IMR-90 (cell line): ENCODE data around the gene UGT1A3. TPM values are rescaled to one million over a fixed set of nuclear protein-coding genes. Genes with fewer than 3 reads are reported as not detected.
A peak's percentile ranks its signal among the peaks of the same experiment; 100 is the strongest.

Experiments
- ATAC-seq: fragments of 200-7000 bp; cut with Tn5 transposase; 2 replicates; pipeline ENCODE4 v1.9.1; 2020; ENCODE audit warnings: low read depth, mild to moderate bottlenecking, moderate library complexity
- BruUV-seq: library from RNA; stranded (reverse); fragments of 400-500 nt; replicated peaks from 2 replicates; lab custom pipeline; 2021; lab: Mats Ljungman, UMichigan
- CTCF ChIA-PET: fragments of 300-600 bp; formaldehyde crosslinking; extraction: SDS; loops from one replicate; lab custom pipeline; 2021; ENCODE audit warnings: antibody characterized with exemption; lab: Yijun Ruan, JAX
- POLR2A ChIA-PET: fragments of 300-600 bp; sonication (Branson Sonifier 250); formaldehyde crosslinking; loops from one replicate; lab custom pipeline; 2022; ENCODE audit warnings: antibody characterized with exemption; ENCODE audit not compliant: unreplicated experiment; lab: Charles Lee
- DNase-seq: peaks from one replicate; pipeline ENCODE4 v3.0.0; 2013
- H2AFZ ChIP-seq: replicated peaks from 2 replicates; pipeline ENCODE3; 2013; ENCODE audit warnings: low read length, mild to moderate bottlenecking; ENCODE audit not compliant: poor library complexity
- H2AK5ac ChIP-seq: 2 replicates; pipeline ENCODE4 v1.6.1; 2013; ENCODE audit warnings: low read depth, low read length, inconsistent platforms
- H2AK9ac ChIP-seq: replicated peaks from 2 replicates; pipeline ENCODE3; 2013; ENCODE audit warnings: mild to moderate bottlenecking, low read depth, low read length, moderate library complexity; ENCODE audit not compliant: poor library complexity
- H2BK120ac ChIP-seq: 2 replicates; pipeline ENCODE4 v1.6.1; 2013; ENCODE audit warnings: low read depth, low read length, inconsistent platforms
- H2BK15ac ChIP-seq: 3 replicates; pipeline ENCODE4 v1.6.1; 2013; ENCODE audit warnings: low read depth, low read length, inconsistent platforms
- H2BK20ac ChIP-seq: 2 replicates; pipeline ENCODE4 v1.6.1; 2013; ENCODE audit warnings: low read depth, mild to moderate bottlenecking, inconsistent platforms, low read length, moderate library complexity
- H2BK5ac ChIP-seq: 2 replicates; pipeline ENCODE4 v1.6.1; 2013; ENCODE audit warnings: mild to moderate bottlenecking, low read depth, low read length, inconsistent platforms; ENCODE audit not compliant: poor library complexity, severe bottlenecking
- H3K14ac ChIP-seq: replicated peaks from 2 replicates; pipeline ENCODE4 v1.6.1; 2013; ENCODE audit warnings: low read depth, low read length, inconsistent platforms
- H3K18ac ChIP-seq: 2 replicates; pipeline ENCODE4 v1.6.1; 2013; ENCODE audit warnings: low read depth, low read length, control low read depth
- H3K23ac ChIP-seq: 2 replicates; pipeline ENCODE4 v1.6.1; 2013; ENCODE audit warnings: low read depth, low read length, inconsistent platforms
- H3K27ac ChIP-seq: 2 replicates; pipeline ENCODE4 v1.5.1; 2013; ENCODE audit warnings: mild to moderate bottlenecking, control low read depth, low read length; ENCODE audit not compliant: insufficient read depth
- H3K27me3 ChIP-seq: 2 replicates; pipeline ENCODE4 v1.6.1; 2013; ENCODE audit warnings: low read length; ENCODE audit not compliant: control insufficient read depth, insufficient read depth
- H3K36me3 ChIP-seq: 2 replicates; pipeline ENCODE4 v1.6.1; 2013; ENCODE audit warnings: low read length, mixed read lengths; ENCODE audit not compliant: control insufficient read depth, insufficient read depth
- H3K4ac ChIP-seq: 2 replicates; pipeline ENCODE4 v1.6.1; 2013; ENCODE audit warnings: low read depth, low read length, inconsistent platforms
- H3K4me1 ChIP-seq: 2 replicates; pipeline ENCODE4 v1.6.1; 2013; ENCODE audit warnings: low read length, mixed read lengths; ENCODE audit not compliant: control insufficient read depth, insufficient read depth
- H3K4me2 ChIP-seq: 2 replicates; pipeline ENCODE4 v1.6.1; 2013; ENCODE audit warnings: low read depth, mild to moderate bottlenecking, control low read depth, low read length, moderate library complexity
- H3K4me3 ChIP-seq: 2 replicates; pipeline ENCODE4 v1.5.1; 2013; ENCODE audit warnings: low read depth, mild to moderate bottlenecking, control low read depth, low read length, moderate library complexity; ENCODE audit not compliant: insufficient read depth
- H3K56ac ChIP-seq: 2 replicates; pipeline ENCODE4 v1.6.1; 2013; ENCODE audit warnings: low read length, inconsistent platforms; ENCODE audit not compliant: insufficient read depth; ENCODE audit errors: extremely low read depth
- H3K79me1 ChIP-seq, 2 experiments: 2 replicates each; pipeline ENCODE4 v1.6.1; 2013; ENCODE audit warnings: low read length in 2 of 2, inconsistent platforms in 1 of 2, low read depth in 1 of 2
- H3K9ac ChIP-seq: 2 replicates; pipeline ENCODE4 v1.6.1; 2013; ENCODE audit warnings: low read depth, low read length, control low read depth
- H3K9me1 ChIP-seq: 2 replicates; pipeline ENCODE4 v1.6.1; 2013; ENCODE audit warnings: low read length, inconsistent platforms; ENCODE audit not compliant: insufficient read depth
- H3K9me3 ChIP-seq: 2 replicates; pipeline ENCODE4 v1.6.1; 2013; ENCODE audit warnings: low read length; ENCODE audit not compliant: control insufficient read depth, insufficient read depth
- H4K20me1 ChIP-seq: 2 replicates; pipeline ENCODE4 v1.6.1; 2013; ENCODE audit warnings: low read length, inconsistent platforms; ENCODE audit not compliant: insufficient read depth
- H4K5ac ChIP-seq: 2 replicates; pipeline ENCODE4 v1.6.1; 2013; ENCODE audit warnings: mild to moderate bottlenecking, low read depth, low read length, control low read depth
- H4K8ac ChIP-seq, 2 experiments: 2 replicates each; pipeline ENCODE4 v1.6.1; 2013; ENCODE audit warnings: low read depth in 2 of 2, low read length in 2 of 2, control low read depth in 1 of 2, inconsistent platforms in 1 of 2
- H4K91ac ChIP-seq: 2 replicates; pipeline ENCODE4 v1.6.1; 2013; ENCODE audit warnings: low read depth, low read length, inconsistent platforms; ENCODE audit not compliant: insufficient read depth
- CTCF ChIP-seq: conservative IDR thresholded peaks from 2 replicates; pipeline ENCODE4 v1.5.1; 2012; ENCODE audit warnings: mild to moderate bottlenecking, low read depth, low read length, improper control_type of control experiment
- FOS ChIP-seq: fragments of 150-350 bp; IDR thresholded peaks from 2 replicates; pipeline ENCODE4 v1.6.1; 2016; ENCODE audit warnings: low read depth, low read length
- MAZ ChIP-seq: IDR thresholded peaks from 2 replicates; pipeline ENCODE4 v1.6.1; 2012; ENCODE audit warnings: low read depth, mild to moderate bottlenecking, low read length, improper control_type of control experiment, moderate library complexity, borderline replicate concordance
- MXI1 ChIP-seq: IDR thresholded peaks from 2 replicates; pipeline ENCODE4 v1.6.1; 2012; ENCODE audit warnings: low read depth, mild to moderate bottlenecking, low read length, moderate library complexity, borderline replicate concordance
- WGBS, 2 experiments: methylation state at CpG; one replicate each; pipeline versions ENCODE4 v1.1.5 to v1.1.7; 2013; ENCODE audit warnings: missing lambda C conversion rate in 2 of 2; ENCODE audit not compliant: insufficient read length in 1 of 2; ENCODE audit errors: extremely low coverage in 2 of 2; 5-methylcytosine and 5-hydroxymethylcytosine counted together
- dilution Hi-C: fragments of 300-500 bp; cut with HindIII; formaldehyde crosslinking; loops from one replicate; pipeline ENCODE4 v1.14.3; 2018; ENCODE audit warnings: low sequenced_read_pairs; ENCODE audit not compliant: unreplicated experiment
- in situ Hi-C: fragments of 300-500 bp; cut with MboI; formaldehyde crosslinking; loops from 3 replicates; pipeline ENCODE4 v1.14.3; 2019; ENCODE audit warnings: low sequenced_read_pairs, inconsistent platforms, mixed read lengths
- intact Hi-C: fragments of 100-400 bp; cut with micrococcal nuclease; formaldehyde crosslinking; loops from 2 replicates; pipeline ENCODE4 v1.10.0; 2022
- polyA plus RNA-seq, 3 experiments: library from polyadenylated mRNA; depleted of rRNA; stranded (reverse); fragments of >200 nt; gene quantifications; 2 replicates each; pipeline ENCODE4 v1.2.3, GENCODE V29; 2012; ENCODE audit warnings: low replicate concordance in 1 of 3
- total RNA-seq: library from RNA; depleted of rRNA; stranded (reverse); fragments of >200 nt; gene quantifications from 2 replicates; pipeline ENCODE4 v1.2.3, GENCODE V29; 2012

Gene UGT1A3
- total and polyA plus RNA-seq, 2 of the 4 experiments (the other 2 are of a cell fraction), result not detected

DNA sequence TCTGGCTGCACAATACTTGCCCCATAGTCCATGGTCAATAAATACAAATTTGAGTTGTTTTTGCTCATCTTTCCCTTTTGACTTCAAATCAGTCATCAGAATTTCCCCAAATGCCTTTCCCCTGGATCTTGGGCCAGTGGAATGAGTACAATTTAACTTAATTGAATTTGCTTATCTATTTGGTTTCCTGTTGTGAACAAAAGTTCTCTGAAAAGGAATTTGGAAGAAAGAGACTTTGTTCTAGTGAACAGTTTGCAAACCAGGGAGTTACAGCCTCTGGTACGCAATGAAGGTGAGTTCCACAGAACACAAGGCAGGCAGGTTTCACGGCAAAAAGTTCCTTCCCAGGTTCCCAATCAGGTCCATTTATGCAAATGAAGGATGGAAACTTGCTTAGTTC lies 30.0 kb downstream of the UGT1A3 start:
- H3K23ac ChIP-seq, result no peak overlapping the region
- no peaks in the 10 kb centered on the region for H4K20me1 ChIP-seq
- no peak overlapping the region for H3K4me2 ChIP-seq
- dilution Hi-C loops (no loop called here), intact Hi-C loops (no loop called here), in situ Hi-C loops (no loop called here)
- H2BK20ac ChIP-seq, result no peak overlapping the region
- no peak overlapping the region for H3K4me3 ChIP-seq
- CTCF ChIA-PET, result no interaction called here
- no peak overlapping the region for H3K18ac ChIP-seq
- H3K27ac ChIP-seq, result no peak overlapping the region
- H2BK120ac ChIP-seq, result no peak overlapping the region
- no peak overlapping the region for H2AFZ ChIP-seq
- no TSS peak for BruUV-seq
- H3K36me3 ChIP-seq, result no peaks in the 10 kb centered on the region
- no peak overlapping the region for H4K8ac ChIP-seq
- no peak overlapping the region; the same call in 2 of the 3 replicates for H2BK15ac ChIP-seq
- no peak overlapping the region for H4K91ac ChIP-seq
- H3K4me1 ChIP-seq, result peaks cover 7% of the 10 kb centered on the region
- H3K9ac ChIP-seq, result no peak overlapping the region
- POLR2A ChIA-PET, result no interaction called here
- no peak overlapping the region for H3K14ac ChIP-seq
- no peak overlapping the region for H3K56ac ChIP-seq
- peak overlapping the region; percentile 20; the same call in 1 of the 2 replicates for H3K4ac ChIP-seq
- no peak overlapping the region for H2AK5ac ChIP-seq
- H3K79me1 ChIP-seq, result no peaks in the 10 kb centered on the region
- H3K9me3 ChIP-seq, result no peaks in the 10 kb centered on the region
- H2BK5ac ChIP-seq, result no peak overlapping the region
- no peaks in the 10 kb centered on the region for H3K9me1 ChIP-seq
- DNase-seq, result peak; percentile 22
- H4K5ac ChIP-seq, result no peak overlapping the region
- 69% methylated on average over 2 of the region's 2 CpGs; no CpG with 5 or more reads in 1 of the 2 experiments for WGBS, 2 experiments
- no peaks in the 10 kb centered on the region for H3K27me3 ChIP-seq
- no peak for ATAC-seq
- TF ChIP-seq MXI1 (no peak), MAZ (no peak), FOS (no peak), CTCF (no peak)
- no peak overlapping the region for H2AK9ac ChIP-seq
